Measurements from ENCODE around the gene CCDC27. TPM values are rescaled to one million over a fixed set of nuclear protein-coding genes. Genes with fewer than 3 reads are reported as not detected.

The CCDC27 gene
- total and polyA plus RNA-seq, 2 of the 13 experiments (the other 11 are each of a cell fraction or from before 2014, with no cell fraction given): not detected

GRCh38 chr1:3777078-3777547 is 24.9 kb downstream of the CCDC27 start (continued):
- TF ChIP-seq NONO (IDR thresholded peaks at IDR 0.05) (no peak), NONO (CRISPR knock-in tag; conservative IDR thresholded peaks at IDR 0.05) (0 out of 2 replicates have a peak, but pooled peaks have one; percentile 48), BORCS8-MEF2B (CRISPR knock-in tag; IDR thresholded peaks at IDR 0.05) (no peak), HOXA7 (CRISPR knock-in tag; IDR thresholded peaks at IDR 0.05) (peak; percentile 65; the same call in 1 of the 2 replicates), KLF6 (CRISPR knock-in tag; IDR thresholded peaks at IDR 0.05) (no peak), ZNF501 (CRISPR knock-in tag; IDR thresholded peaks at IDR 0.05) (no peak), SRSF1 (optimal IDR thresholded peaks at IDR 0.05; ENCODE audit: low read depth, low read length) (no peak), RAD51 (IDR thresholded peaks at IDR 0.05; ENCODE audit: borderline replicate concordance) (no peak), ZNF773 (CRISPR knock-in tag; IDR thresholded peaks at IDR 0.05; ENCODE audit: borderline replicate concordance) (no peak), REL (CRISPR knock-in tag; conservative IDR thresholded peaks at IDR 0.05) (0 out of 2 replicates have a peak, but pooled peaks have one; percentile 58), PAF1 (CRISPR knock-in tag; IDR thresholded peaks at IDR 0.05) (0 out of 2 replicates have a peak, but pooled peaks have one; percentile 57), TEAD2 (CRISPR knock-in tag; IDR thresholded peaks at IDR 0.05) (no peak), MYPOP (CRISPR knock-in tag; IDR thresholded peaks at IDR 0.05) (no peak), ZNF775 (CRISPR knock-in tag; IDR thresholded peaks at IDR 0.05; ENCODE audit: borderline replicate concordance) (no peak), ZNF589 (CRISPR knock-in tag; conservative IDR thresholded peaks at IDR 0.05) (0 out of 2 replicates have a peak, but pooled peaks have one; percentile 27), SMARCC2 (IDR thresholded peaks at IDR 0.05) (no peak), CCDC6 (CRISPR knock-in tag; IDR thresholded peaks at IDR 0.05) (0 out of 2 replicates have a peak, but pooled peaks have one; percentile 37)
